HG02798 (cell line): ENCODE measurements around the gene BRWD1.
"Not testable (repeated sequence)": the region's sequence is repeated elsewhere in the genome, so short reads cannot be mapped to it uniquely, and the experiment has no call there.

ENCODE experiments used
- ATAC-seq: cut with Tn5 transposase; IDR thresholded peaks from one replicate; pipeline ENCODE4 v1.9.1; 2021; ENCODE audit warnings: mild to moderate bottlenecking; ENCODE audit not compliant: unreplicated experiment, poor library complexity

Gene BRWD1

GRCh38 chr21:39144191-39144590 is 169.2 kb downstream of the BRWD1 start:
- ATAC-seq: no peak

GRCh38 chr21:39142972-39143371 is 170.5 kb downstream of the BRWD1 start:
- ATAC-seq: no peak

GRCh38 chr21:39141502-39141901 is 171.9 kb downstream of the BRWD1 start:
- no peak for ATAC-seq

- no peak for ATAC-seq
Observed at GRCh38 chr21:39137248-39138178, 175.9 kb downstream of the BRWD1 start.

- no peak for ATAC-seq
Observed at GRCh38 chr21:39136711-39137110, 176.7 kb downstream of the BRWD1 start.

- not testable (repeated sequence) for ATAC-seq
Observed at GRCh38 chr21:39136138-39136537, 177.3 kb downstream of the BRWD1 start.

GRCh38 chr21:39134288-39134810 is 179.1 kb downstream of the BRWD1 start:
- ATAC-seq: no peak
